Measurements from ENCODE around the gene MBD4.

DNA sequence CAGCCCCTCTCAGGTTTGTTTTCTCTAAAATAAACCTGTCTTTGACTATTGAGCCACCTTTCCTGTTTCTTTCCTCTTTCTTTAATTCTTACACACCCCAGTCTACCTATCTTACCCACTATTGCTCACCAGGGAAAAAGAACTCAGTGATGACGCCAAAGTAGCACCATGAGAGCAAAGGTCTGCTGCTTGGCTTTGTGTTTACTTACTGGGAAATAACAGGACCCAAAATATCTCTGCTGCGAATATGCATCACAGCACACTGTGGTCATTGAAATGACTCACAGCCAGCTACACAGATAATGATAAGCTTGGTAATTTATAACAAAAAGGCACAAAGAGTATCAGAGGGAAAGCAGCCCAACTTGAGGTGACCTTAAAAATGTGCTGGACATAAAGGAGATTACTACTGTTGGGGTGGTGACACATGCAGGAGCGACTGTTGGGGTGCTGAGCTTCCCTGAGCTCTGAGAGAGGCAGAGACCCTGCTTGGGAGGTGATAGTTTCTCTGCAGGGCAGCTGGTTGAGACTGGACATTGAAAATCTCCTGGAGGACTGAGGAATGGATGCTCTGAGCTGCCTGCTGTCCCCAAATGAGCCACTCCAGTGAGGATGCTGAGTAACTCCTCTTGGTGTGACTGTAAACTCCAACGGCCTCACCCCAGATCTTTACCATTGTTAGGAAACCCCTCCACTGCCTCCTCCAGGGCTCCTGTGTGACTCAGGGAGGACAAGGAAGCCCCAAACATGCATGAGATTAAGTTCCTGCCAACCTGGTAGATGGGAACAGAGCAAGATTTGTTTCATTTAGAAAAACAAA lies 25.9 kb downstream of the MBD4 start:
- TF ChIP-seq, protein P1, sequence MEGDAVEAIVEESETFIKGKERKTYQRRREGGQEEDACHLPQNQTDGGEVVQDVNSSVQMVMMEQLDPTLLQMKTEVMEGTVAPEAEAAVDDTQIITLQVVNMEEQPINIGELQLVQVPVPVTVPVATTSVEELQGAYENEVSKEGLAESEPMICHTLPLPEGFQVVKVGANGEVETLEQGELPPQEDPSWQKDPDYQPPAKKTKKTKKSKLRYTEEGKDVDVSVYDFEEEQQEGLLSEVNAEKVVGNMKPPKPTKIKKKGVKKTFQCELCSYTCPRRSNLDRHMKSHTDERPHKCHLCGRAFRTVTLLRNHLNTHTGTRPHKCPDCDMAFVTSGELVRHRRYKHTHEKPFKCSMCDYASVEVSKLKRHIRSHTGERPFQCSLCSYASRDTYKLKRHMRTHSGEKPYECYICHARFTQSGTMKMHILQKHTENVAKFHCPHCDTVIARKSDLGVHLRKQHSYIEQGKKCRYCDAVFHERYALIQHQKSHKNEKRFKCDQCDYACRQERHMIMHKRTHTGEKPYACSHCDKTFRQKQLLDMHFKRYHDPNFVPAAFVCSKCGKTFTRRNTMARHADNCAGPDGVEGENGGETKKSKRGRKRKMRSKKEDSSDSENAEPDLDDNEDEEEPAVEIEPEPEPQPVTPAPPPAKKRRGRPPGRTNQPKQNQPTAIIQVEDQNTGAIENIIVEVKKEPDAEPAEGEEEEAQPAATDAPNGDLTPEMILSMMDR (optimal IDR thresholded peaks at IDR 0.05 in 1 of 3, IDR thresholded peaks at IDR 0.05 in 1 of 3, conservative IDR thresholded peaks at IDR 0.05 in 1 of 3; ENCODE audit: extremely low read depth in 1 of 3, insufficient read depth in 2 of 3, low read length in 3 of 3): no peak
- TF ChIP-seq EZH2 (IDR thresholded peaks at IDR 0.05; ENCODE audit: low read length): no peak
